Measurements from ENCODE around the gene EEF1AKMT3. TPM values are rescaled to one million over a fixed set of nuclear protein-coding genes. Genes with fewer than 3 reads are reported as not detected.
A peak's percentile ranks its signal among the peaks of the same experiment; 100 is the strongest.
"Not testable (repeated sequence)": the region's sequence is repeated elsewhere in the genome, so short reads cannot be mapped to it uniquely, and the experiment has no call there.

EEF1AKMT3 gene
- total and polyA plus RNA-seq, 12 donors = 1.1 to 2.6 (median 1.5) TPM

DNA sequence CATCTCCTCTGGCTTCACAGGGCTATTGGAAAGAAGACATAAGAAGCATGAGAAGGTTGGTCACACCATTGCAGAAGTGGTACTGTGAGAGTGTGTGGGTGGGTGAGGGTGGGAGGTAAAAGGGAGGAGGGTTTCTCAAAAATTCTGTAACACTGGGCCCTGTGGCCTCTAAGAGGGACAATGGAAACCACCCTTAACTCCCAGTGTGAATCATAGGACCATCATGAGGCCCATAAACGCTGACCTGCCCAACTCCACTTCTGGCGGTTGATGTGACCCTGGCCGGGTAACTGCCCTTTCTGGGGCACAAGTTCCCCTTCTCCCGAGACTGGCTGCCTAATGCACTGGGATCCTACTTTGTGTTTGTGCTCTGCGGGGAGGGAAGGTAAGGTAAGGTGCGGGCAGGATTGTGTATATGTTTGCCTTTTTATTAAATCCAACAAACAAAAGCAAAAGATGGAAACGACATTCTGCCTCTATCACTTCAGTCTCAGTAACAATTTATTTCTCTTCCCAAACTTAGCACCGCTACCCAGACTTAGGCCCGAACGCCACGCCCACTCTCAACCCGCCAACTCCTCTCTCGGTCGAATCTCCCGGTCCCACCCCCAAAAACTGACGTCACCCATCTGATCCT, 1.1 kb upstream of the EEF1AKMT3 start:
- no peaks in the 10 kb centered on the region for H3K9me3 ChIP-seq
- peak overlapping the region; percentile 68 to 92 (median 78) for H3K4me3 ChIP-seq
- H3K36me3 ChIP-seq = peaks cover 0 to 46% (median 0%) of the 10 kb centered on the region in 9 donors
- TF ChIP-seq, protein P1, sequence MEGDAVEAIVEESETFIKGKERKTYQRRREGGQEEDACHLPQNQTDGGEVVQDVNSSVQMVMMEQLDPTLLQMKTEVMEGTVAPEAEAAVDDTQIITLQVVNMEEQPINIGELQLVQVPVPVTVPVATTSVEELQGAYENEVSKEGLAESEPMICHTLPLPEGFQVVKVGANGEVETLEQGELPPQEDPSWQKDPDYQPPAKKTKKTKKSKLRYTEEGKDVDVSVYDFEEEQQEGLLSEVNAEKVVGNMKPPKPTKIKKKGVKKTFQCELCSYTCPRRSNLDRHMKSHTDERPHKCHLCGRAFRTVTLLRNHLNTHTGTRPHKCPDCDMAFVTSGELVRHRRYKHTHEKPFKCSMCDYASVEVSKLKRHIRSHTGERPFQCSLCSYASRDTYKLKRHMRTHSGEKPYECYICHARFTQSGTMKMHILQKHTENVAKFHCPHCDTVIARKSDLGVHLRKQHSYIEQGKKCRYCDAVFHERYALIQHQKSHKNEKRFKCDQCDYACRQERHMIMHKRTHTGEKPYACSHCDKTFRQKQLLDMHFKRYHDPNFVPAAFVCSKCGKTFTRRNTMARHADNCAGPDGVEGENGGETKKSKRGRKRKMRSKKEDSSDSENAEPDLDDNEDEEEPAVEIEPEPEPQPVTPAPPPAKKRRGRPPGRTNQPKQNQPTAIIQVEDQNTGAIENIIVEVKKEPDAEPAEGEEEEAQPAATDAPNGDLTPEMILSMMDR (IDR thresholded peaks at IDR 0.05) = no peak
- peak overlapping the region in 9 of 10 donors; percentile 82 to 94 (median 90) for H3K27ac ChIP-seq
- peak; percentile 65 to 87 (median 79) for ATAC-seq
- peak; percentile 81 to 91 for DNase-seq
- peaks cover 11 to 40% (median 26%) of the 10 kb centered on the region in 9 donors for H3K4me1 ChIP-seq
- 2 to 6% methylated on average over 16 of the region's 16 CpGs for WGBS, 2 donors
- intact Hi-C loops (cut with DNase I) = no loop called here
- peaks cover 0 to 15% (median 6%) of the 10 kb centered on the region in 7 donors for H3K27me3 ChIP-seq

- peaks cover 5 to 34% (median 20%) of the 10 kb centered on the region in 9 donors for H3K4me1 ChIP-seq
- DNase-seq = peak; percentile 91 to 96
- 0 to 1% methylated on average over 27 to 28 of the region's 28 CpGs for WGBS, 2 donors
- no peaks in the 10 kb centered on the region for H3K9me3 ChIP-seq
- peak within 1 kb of the TSS; percentile 68 to 92 (median 78) for H3K4me3 ChIP-seq
- intact Hi-C loops (cut with DNase I) = no loop called here
- peaks cover 0 to 46% (median 0%) of the 10 kb centered on the region in 9 donors for H3K36me3 ChIP-seq
- TF ChIP-seq, protein P1 (IDR thresholded peaks at IDR 0.05) = no peak
- ATAC-seq = peak; percentile 95 to 98 (median 96)
- H3K27me3 ChIP-seq = peaks cover 0 to 9% (median 0%) of the 10 kb centered on the region in 7 donors
- peak within 1 kb of the TSS; percentile 47 to 94 (median 89) for H3K27ac ChIP-seq
Measured at GRCh38 chr12:57771873-57772428, 463 bp upstream of the EEF1AKMT3 start, which contains the start of gene METTL1. Gene METTL1, minus strand, starts transcription at chr12:57772105. Its CDS starts 22 bp downstream, at chr12:57772083.

GRCh38 chr12:57774634-57775033, 2.2 kb downstream of the EEF1AKMT3 start:
- not testable (repeated sequence) for H3K9me3 ChIP-seq, DNase-seq

GRCh38 chr12:57775044-57775443, 2.6 kb downstream of the EEF1AKMT3 start:
- DNase-seq (no peak), ATAC-seq (no peak)
- Histone ChIP-seq H3K36me3 (peaks cover 0 to 28% (median 0%) of the 10 kb centered on the region in 9 donors), H3K27me3 (no peaks in the 10 kb centered on the region), H3K4me1 (peaks cover 5 to 31% (median 19%) of the 10 kb centered on the region in 9 donors), H3K4me3 (no peak overlapping the region), H3K27ac (no peak overlapping the region), H3K9me3 (no peaks in the 10 kb centered on the region)
- TF ChIP-seq, protein P1 (IDR thresholded peaks at IDR 0.05) = no peak
- WGBS, 2 donors = 88 to 94% methylated on average over 3 of the region's 3 CpGs
- intact Hi-C loops (cut with DNase I) = no loop called here

More at GRCh38 chr12:57774634-57775033, 2.2 kb downstream of the EEF1AKMT3 start:
- WGBS, 2 donors = 94% methylated on average over 11 of the region's 11 CpGs
- H3K27me3 ChIP-seq; H3K27ac ChIP-seq; ATAC-seq; intact Hi-C loops (cut with DNase I); H3K4me3 ChIP-seq: not testable (repeated sequence)
- Histone ChIP-seq H3K36me3 (peaks cover 0 to 30% (median 0%) of the 10 kb centered on the region in 9 donors), H3K4me1 (peaks cover 5 to 30% (median 19%) of the 10 kb centered on the region in 9 donors)
